Fibroblast of skin of abdomen (primary cell): ENCODE measurements around the gene CHD2.
"Not testable (repeated sequence)": the region's sequence is repeated elsewhere in the genome, so short reads cannot be mapped to it uniquely, and the experiment has no call there.

ENCODE experiments used
- DNase-seq: peaks from one replicate; pipeline ENCODE4 v3.0.0-alpha.2; 2013

Gene CHD2

GRCh38 chr15:93024293-93024692 is 124.2 kb downstream of the CHD2 start:
- DNase-seq = no peak

DNA sequence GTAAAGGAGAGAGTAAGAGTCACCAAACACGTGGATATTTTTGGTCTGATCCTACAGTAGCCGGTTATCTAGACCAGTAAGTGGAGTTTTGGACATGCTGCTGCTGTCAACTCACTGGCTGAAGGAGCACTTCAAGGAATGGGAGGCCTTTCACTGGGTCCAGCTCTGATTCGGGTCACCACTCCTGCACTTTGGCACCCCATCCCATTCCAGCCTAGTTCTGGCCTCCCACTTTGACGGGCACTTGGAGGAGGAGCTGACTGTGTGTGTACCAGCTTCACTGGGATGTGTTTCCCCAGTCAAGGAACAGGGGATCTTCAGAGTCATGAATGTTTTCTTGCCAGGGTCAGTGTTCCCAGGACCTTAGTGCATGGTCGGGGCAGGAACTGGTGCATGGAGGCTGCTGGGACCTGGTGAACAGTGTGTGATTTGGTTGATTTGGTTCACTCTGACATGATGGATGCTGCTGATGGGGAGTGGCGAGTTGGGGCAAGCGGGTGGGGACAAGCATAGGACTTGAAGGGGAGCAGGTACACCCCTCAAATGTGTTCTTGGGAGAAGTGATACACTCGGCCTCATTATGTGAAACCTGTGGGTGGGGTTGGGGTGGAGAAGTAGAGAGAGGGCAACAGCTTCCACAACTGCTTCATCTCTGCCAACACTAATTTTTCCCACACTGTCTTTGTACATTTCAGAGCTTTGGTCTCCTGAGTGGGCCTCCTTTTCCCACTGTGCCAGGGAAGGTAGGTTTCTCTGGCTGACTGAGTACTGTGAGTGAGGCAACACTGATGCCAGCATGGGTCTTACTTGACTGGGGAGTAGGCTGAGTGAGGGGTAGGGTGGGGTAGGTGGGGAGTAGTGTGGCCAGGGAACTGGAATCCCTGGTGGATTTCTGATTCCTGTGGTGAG is 124.8 kb downstream of the CHD2 start:
- no peak for DNase-seq

DNA sequence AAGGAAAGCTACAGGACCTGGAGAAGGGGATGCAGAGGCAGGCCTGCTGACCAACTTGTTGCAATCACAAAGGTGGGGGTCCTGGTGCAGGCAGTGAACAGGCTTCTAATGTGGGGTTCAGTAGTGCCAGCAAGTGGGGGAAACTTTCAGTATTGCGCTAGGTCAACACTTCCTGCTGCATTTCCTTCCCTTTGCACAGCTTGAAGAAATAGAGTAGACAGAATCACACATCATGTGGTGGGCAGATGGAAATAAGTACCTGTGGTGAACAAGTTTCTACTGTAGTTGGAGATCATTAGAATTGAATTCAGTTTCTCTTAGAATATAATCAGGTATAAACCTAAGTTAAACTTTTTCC is 125.5 kb downstream of the CHD2 start:
- DNase-seq = no peak

- no peak for DNase-seq
These were observed 126.3 kb downstream of the CHD2 start for GRCh38 chr15:93026380-93026817.

DNA sequence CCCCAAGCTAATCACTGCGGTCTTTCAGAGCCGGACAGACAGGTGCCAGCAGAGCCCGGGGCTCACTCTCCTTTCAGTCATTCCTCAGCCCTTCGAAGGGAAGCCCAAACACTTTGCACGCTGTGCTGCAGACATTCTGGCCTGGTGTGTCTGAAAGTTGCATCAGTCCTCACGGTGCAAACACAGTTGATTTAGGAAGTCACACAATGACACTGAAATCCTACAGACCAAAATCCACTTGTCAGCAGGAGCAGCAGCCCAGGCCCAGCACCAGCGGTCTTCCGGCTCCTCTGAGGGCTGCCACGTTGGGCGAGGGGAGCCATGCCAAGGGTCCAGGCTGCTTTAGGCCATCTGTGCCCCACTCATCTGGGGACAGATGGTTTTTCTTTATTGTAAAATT is 127.3 kb downstream of the CHD2 start:
- DNase-seq = peak; percentile 30

GRCh38 chr15:93028111-93028631 is 128.0 kb downstream of the CHD2 start:
- no peak for DNase-seq

GRCh38 chr15:93028632-93029213 is 128.6 kb downstream of the CHD2 start:
- DNase-seq = peak; percentile 76

DNA sequence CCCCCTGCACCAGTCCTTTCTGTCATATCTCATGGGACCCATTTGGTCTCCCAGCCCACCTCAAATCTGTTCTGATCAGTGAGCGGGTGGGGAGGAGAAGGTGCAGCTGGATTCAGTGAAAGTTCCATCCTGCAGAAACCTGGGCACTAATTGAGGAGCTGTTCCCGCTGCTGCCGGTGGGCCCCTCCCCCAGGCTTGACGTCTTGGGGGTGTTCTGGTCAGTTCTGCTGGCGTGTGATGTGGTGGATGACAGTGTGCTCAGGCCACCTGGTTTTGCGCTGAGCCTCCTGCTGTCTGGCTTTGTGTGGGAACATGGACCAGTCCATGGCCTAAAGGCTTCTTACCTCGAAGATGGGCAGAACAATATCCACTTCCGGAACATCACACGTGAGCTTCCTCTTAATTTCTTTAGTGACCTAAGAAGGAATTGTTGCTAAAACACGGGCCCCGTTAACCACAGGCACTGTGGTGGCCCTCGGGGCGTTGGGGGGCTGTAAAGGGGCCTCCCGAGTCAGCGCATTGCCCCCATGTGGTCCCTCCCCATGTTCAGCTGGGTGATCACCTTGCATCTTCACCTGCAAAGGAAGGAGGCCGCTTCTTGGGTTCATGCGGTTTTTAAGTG is 129.2 kb downstream of the CHD2 start:
- no peak for DNase-seq

DNA sequence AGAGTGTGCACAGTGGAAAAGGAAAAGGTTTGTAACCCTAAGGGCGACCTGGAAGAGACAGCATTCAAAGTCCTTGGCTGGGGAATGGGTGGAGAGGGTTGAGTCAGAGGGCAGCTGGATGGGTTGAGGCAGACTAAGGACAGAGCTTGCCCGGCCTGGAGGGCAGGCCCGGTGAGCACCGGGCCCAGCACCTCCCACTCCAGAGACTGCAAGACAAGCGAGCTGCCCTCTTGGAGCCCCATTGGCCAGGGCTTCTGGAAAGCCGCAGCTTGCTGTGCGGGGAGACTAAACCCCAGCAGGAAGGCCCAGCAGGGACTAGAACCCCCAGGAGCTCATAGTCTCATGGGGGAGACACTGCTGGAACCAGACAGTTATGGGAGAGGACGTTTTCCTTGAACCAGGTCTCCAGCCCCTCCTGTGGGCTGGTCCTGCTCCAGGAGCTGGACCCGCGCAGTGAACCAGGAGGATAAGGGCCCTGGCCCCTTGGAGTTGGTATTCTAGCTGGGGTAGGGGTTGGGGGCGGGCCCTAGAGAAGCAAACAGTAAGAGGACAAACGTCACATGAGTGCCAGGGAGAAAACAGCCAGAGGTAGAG is 129.8 kb downstream of the CHD2 start:
- no peak for DNase-seq

GRCh38 chr15:93030430-93031102 is 130.4 kb downstream of the CHD2 start:
- peak; percentile 62 for DNase-seq

DNA sequence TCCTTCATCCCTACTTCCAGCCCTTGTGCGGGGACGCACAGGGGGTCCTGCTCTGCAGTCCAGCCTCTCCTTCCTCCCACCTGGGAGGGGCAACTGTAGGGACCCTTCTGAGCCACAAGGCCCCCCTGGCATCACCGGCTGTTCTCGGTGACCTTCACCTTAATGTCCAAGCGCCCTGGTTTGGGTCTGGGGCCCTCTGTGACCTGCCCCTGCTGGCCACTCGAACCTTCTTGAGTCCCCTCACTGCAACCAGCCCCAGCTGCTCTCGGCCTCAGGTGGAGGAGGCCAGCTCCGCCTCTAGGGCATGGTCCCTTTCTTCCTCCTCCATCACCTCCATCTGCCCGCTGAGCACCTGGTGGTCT is 131.0 kb downstream of the CHD2 start:
- DNase-seq = no peak

GRCh38 chr15:93031557-93032384 is 131.6 kb downstream of the CHD2 start:
- not testable (repeated sequence) for DNase-seq

DNA sequence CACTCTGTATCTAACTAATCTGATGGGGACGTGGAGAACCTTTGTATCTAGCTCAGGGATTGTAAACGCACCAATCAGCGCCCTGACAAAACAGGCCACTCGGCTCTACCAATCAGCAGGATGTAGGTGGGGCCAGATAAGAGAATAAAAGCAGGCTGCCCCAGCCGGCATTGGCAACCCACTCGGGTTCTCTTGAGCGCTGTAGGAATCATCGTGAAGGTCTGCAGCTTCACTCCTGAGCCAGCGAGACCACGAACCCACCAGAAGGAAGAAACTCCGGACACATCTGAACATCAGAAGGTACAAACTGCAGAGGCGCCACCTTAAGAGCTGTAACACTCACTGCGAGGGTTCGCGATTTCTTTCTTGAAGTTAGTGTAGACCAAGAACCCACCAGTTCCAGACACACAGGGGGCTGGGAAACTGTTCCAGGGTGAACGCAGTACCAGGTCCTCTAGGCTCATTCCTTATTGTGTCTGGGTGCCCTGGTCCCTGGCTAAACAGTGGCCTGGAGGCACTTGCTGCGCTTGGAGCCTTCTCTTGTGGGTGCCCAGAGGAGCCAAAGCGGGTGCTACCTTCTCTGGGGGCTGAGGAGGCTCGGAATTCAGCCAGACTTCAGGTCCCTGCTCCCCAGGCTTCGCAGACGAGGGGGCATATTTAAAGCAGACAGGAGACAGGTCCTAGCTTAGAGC is 132.5 kb downstream of the CHD2 start:
- not testable (repeated sequence) for DNase-seq

- DNase-seq = no peak
These were observed 133.4 kb downstream of the CHD2 start for GRCh38 chr15:93033434-93034045.

GRCh38 chr15:93034512-93034911 is 134.4 kb downstream of the CHD2 start:
- DNase-seq = no peak

- DNase-seq = no peak
These were observed 135.2 kb downstream of the CHD2 start for GRCh38 chr15:93035092-93035915.

DNA sequence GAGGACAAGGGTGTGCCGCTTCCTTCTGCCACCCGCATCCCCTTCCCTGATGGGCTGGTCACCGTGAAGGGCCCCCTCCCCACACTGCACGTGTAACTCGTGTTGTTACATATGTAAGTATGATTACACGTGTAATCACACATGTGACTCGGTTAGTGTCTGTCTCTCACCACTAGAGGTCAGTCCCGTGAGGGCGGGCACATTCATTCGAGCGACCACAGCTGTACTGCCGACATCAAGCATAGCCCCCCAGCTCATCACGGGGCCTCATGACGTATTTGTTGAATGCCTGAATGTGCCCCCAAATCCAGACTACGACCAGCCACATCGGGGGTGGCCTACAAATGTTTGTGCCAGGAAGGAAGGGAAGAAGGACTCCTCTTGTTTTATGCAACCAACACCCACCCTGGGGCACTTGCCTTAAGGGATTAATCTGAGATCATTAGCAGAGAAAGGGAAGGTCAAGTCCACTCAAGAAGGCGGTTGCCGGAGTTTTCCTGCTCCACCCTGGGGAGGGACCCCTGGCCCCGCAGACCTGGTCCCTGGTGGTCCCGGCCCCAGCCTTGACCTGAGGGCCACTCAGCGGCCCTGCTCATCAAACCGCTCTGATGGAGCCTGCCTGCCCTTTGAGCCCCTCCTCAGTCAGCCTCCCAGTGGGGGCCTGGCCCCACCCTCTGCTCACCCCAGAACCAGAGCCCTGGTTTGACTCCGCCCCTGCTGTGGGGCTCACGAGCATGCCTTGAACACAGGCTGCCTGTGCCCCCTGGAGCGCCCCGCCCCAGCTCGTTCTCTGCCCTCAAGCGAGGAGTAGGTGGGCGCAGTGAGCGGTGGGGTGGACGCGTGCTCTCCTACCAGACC is 136.1 kb downstream of the CHD2 start:
- peak; percentile 41 for DNase-seq
